Fibroblast of lung (primary cell): Measurements from ENCODE around the gene TRIM5. TPM values are rescaled to one million over a fixed set of nuclear protein-coding genes. Genes with fewer than 3 reads are reported as not detected.
"Not testable (repeated sequence)": the region's sequence is repeated elsewhere in the genome, so short reads cannot be mapped to it uniquely, and the experiment has no call there.

Experiments used
- DNase-seq, 2 donors: peaks; one replicate each; pipeline versions ENCODE4 v3.0.0 to v3.0.0-alpha.2; 2010; ENCODE audit warnings: low read depth in 2 of 2
- H2AFZ ChIP-seq: 2 replicates; pipeline ENCODE4 v1.5.1; 2012; ENCODE audit warnings: low read length, control low read depth, inconsistent platforms
- H3K27ac ChIP-seq: 2 replicates; pipeline ENCODE4 v1.5.1; 2011; ENCODE audit warnings: low read length, control low read depth; ENCODE audit not compliant: insufficient read depth
- H3K27me3 ChIP-seq: 2 replicates; pipeline ENCODE4 v1.5.1; 2011; ENCODE audit warnings: mild to moderate bottlenecking, low read length; ENCODE audit not compliant: control insufficient read depth, insufficient read depth
- H3K36me3 ChIP-seq: 2 replicates; pipeline ENCODE4 v1.5.1; 2011; ENCODE audit warnings: low read length; ENCODE audit not compliant: control insufficient read depth, insufficient read depth
- H3K4me1 ChIP-seq: 2 replicates; pipeline ENCODE4 v1.5.1; 2011; ENCODE audit warnings: low read length; ENCODE audit not compliant: control insufficient read depth, insufficient read depth; ENCODE audit errors: extremely low read depth
- H3K4me2 ChIP-seq: 2 replicates; pipeline ENCODE4 v1.5.1; 2011; ENCODE audit warnings: low read length, control low read depth; ENCODE audit not compliant: insufficient read depth; ENCODE audit errors: extremely low read depth
- H3K4me3 ChIP-seq, 4 experiments: fragments of 200-600 bp in 1 of 4; sonication (generic) in 1 of 4; replicated peaks in 1 of 4; 2 replicates each; pipeline ENCODE4 v1.5.1; 2011 to 2016; ENCODE audit warnings: low read length in 4 of 4, low read depth in 3 of 4, mild to moderate bottlenecking in 3 of 4, control low read depth in 2 of 4, inconsistent platforms in 1 of 4, mixed read lengths in 1 of 4; ENCODE audit not compliant: insufficient read depth in 1 of 4; ENCODE audit errors: control extremely low read depth in 1 of 4
- H3K79me2 ChIP-seq: 2 replicates; pipeline ENCODE4 v1.5.1; 2012; ENCODE audit warnings: mild to moderate bottlenecking, low read length, inconsistent platforms; ENCODE audit not compliant: control insufficient read depth, insufficient read depth
- H3K9ac ChIP-seq: 2 replicates; pipeline ENCODE4 v1.5.1; 2011; ENCODE audit warnings: mild to moderate bottlenecking, low read length, control low read depth; ENCODE audit not compliant: insufficient read depth
- H3K9me3 ChIP-seq: 2 replicates; pipeline ENCODE4 v1.5.1; 2012; ENCODE audit warnings: low read depth, low read length; ENCODE audit not compliant: control insufficient read depth, insufficient read depth
- H4K20me1 ChIP-seq: 2 replicates; pipeline ENCODE4 v1.5.1; 2011; ENCODE audit warnings: low read length; ENCODE audit not compliant: control insufficient read depth, insufficient read depth; ENCODE audit errors: extremely low read depth
- CTCF ChIP-seq, 2 donors: IDR thresholded peaks in 1 of 2; conservative IDR thresholded peaks in 1 of 2; 1 replicate in 1 of 2; 2 replicates in 1 of 2; pipeline ENCODE4 v1.5.1; 2011 to 2012; ENCODE audit warnings: low read length in 2 of 2, control low read depth in 1 of 2, inconsistent platforms in 1 of 2, low read depth in 1 of 2, mild to moderate bottlenecking in 1 of 2
- EZH2 ChIP-seq: IDR thresholded peaks from 2 replicates; pipeline ENCODE4 v1.5.1; 2012; ENCODE audit warnings: low read length, control low read depth, mild to moderate bottlenecking; ENCODE audit errors: missing control alignments
- polyA plus RNA-seq, 2 donors: library from polyadenylated mRNA; depleted of rRNA in 1 of 2; stranded (reverse) in 1 of 2; unstranded in 1 of 2; fragments of >200 nt; gene quantifications; 2 replicates each; pipeline ENCODE4 v1.2.1, GENCODE V29; 2011 to 2012; ENCODE audit warnings: missing spikeins in 1 of 2
- total RNA-seq: library from RNA; depleted of rRNA; stranded (reverse); fragments of >200 nt; gene quantifications from 2 replicates; pipeline ENCODE4 v1.2.1, GENCODE V29; 2014

TRIM5 gene
- total and polyA plus RNA-seq, 2 donors (not counting 1 experiment from before 2014, with no cell fraction given) = 26.8 to 47.9 TPM

GRCh38 chr11:5663511-5663910 lies 21.4 kb downstream of the TRIM5 start:
- Histone ChIP-seq H3K4me1 (no peaks in the 10 kb centered on the region), H4K20me1 (no peaks in the 10 kb centered on the region), H3K9me3 (no peaks in the 10 kb centered on the region), H3K4me3 (no peak overlapping the region), H3K27ac (no peak overlapping the region), H3K9ac (no peak overlapping the region), H2AFZ (no peak overlapping the region), H3K4me2 (no peak overlapping the region), H3K27me3 (no peaks in the 10 kb centered on the region), H3K36me3 (no peaks in the 10 kb centered on the region), H3K79me2 (no peaks in the 10 kb centered on the region)
- TF ChIP-seq CTCF (conservative IDR thresholded peaks at IDR 0.05 in 1 of 2, IDR thresholded peaks at IDR 0.05 in 1 of 2; ENCODE audit: low read depth in 1 of 2, low read length in 2 of 2) (no peak), EZH2 (no peak)
- no peak for DNase-seq

- H3K9ac ChIP-seq = no peak overlapping the region
- no peak for DNase-seq
- no peak overlapping the region for H3K4me2 ChIP-seq
Measured at GRCh38 chr11:5658318-5658717, 26.6 kb downstream of the TRIM5 start.

GRCh38 chr11:5656956-5657355 lies 27.9 kb downstream of the TRIM5 start:
- H3K36me3 ChIP-seq, H4K20me1 ChIP-seq, H3K9me3 ChIP-seq, H3K27ac ChIP-seq, H3K4me1 ChIP-seq, H3K4me2 ChIP-seq, H3K9ac ChIP-seq, H3K4me3 ChIP-seq, DNase-seq, H3K79me2 ChIP-seq, H3K27me3 ChIP-seq, H2AFZ ChIP-seq: not testable (repeated sequence)

More at GRCh38 chr11:5658318-5658717, 26.6 kb downstream of the TRIM5 start:
- no peak overlapping the region for H3K4me3 ChIP-seq
- no peaks in the 10 kb centered on the region for H3K4me1 ChIP-seq
- no peaks in the 10 kb centered on the region for H3K79me2 ChIP-seq
- TF ChIP-seq CTCF (conservative IDR thresholded peaks at IDR 0.05 in 1 of 2, IDR thresholded peaks at IDR 0.05 in 1 of 2; ENCODE audit: low read depth in 1 of 2, low read length in 2 of 2) = no peak
- TF ChIP-seq EZH2 = no peak
- no peaks in the 10 kb centered on the region for H3K36me3 ChIP-seq
- H3K27me3 ChIP-seq = no peaks in the 10 kb centered on the region
- H3K9me3 ChIP-seq = no peaks in the 10 kb centered on the region
- no peak overlapping the region for H2AFZ ChIP-seq
- H3K27ac ChIP-seq = no peak overlapping the region
- no peaks in the 10 kb centered on the region for H4K20me1 ChIP-seq
